K562 (cell line): ENCODE measurements around the gene SPATC1L. TPM values are rescaled to one million over a fixed set of nuclear protein-coding genes. Genes with fewer than 3 reads are reported as not detected.

Experiments used
- ATAC-seq: fragments of 200-7000 bp; cut with Tn5 transposase; 3 replicates; pipeline ENCODE4 v1.9.1; 2020; ENCODE audit warnings: moderate library complexity
- BruUV-seq: library from RNA; stranded (reverse); fragments of 400-500 nt; replicated peaks from 2 replicates; lab custom pipeline; 2021; lab: Mats Ljungman, UMichigan
- CTCF ChIA-PET: fragments of 300-600 bp; formaldehyde crosslinking; extraction: SDS; loops from one replicate; lab custom pipeline; 2021; ENCODE audit warnings: low intra/inter-chr PET ratio; lab: Yijun Ruan, JAX
- POLR2A ChIA-PET: fragments of 300-600, 350-650 bp; sonication (Branson Sonifier 250); formaldehyde crosslinking; extraction: SDS; loops from one replicate; lab custom pipeline; 2021; ENCODE audit warnings: antibody characterized with exemption, inconsistent platforms; lab: Yijun Ruan, JAX
- DNase-seq, 4 experiments: peaks; one replicate each; pipeline versions ENCODE4 v3.0.0 to v3.0.0-alpha.2; 2011 to 2018; ENCODE audit warnings: low spot score in 3 of 4, mixed read lengths in 3 of 4; ENCODE audit errors: extremely low read depth in 1 of 4
- FAIRE-seq: peaks from 2 replicates; lab custom pipeline; 2011; peaks lifted over from hg19 to GRCh38; lab: Jason Lieb, UNC
- H2AFZ ChIP-seq: 2 replicates; pipeline ENCODE4 v1.6.0; 2011; ENCODE audit warnings: low read depth, low read length, control low read depth, inconsistent platforms
- H3K27ac ChIP-seq: fragments of 200-600 bp; 3 replicates; pipeline ENCODE4 v1.8.0; 2011; ENCODE audit warnings: low read depth, mild to moderate bottlenecking, control low read depth, inconsistent platforms, low read length, moderate library complexity, mixed read lengths; ENCODE audit errors: extremely low read depth
- H3K27me3 ChIP-seq, 2 experiments: fragments of 300-600 bp in 1 of 2; 2 replicates in 1 of 2; 3 replicates in 1 of 2; pipeline versions ENCODE4 v1.6.0 to v1.8.0; 2011; ENCODE audit warnings: inconsistent platforms in 2 of 2, low read length in 2 of 2, mild to moderate bottlenecking in 1 of 2, mixed read lengths in 1 of 2, moderate library complexity in 1 of 2; ENCODE audit not compliant: control insufficient read depth in 2 of 2, insufficient read depth in 2 of 2
- H3K36me3 ChIP-seq: fragments of 300-600 bp; 3 replicates; pipeline ENCODE4 v1.8.0; 2011; ENCODE audit warnings: mild to moderate bottlenecking, low read length, inconsistent platforms; ENCODE audit not compliant: control insufficient read depth, insufficient read depth
- H3K4me1 ChIP-seq, 2 experiments: fragments of 200-600 bp in 1 of 2; replicated peaks in 1 of 2; 2 replicates in 1 of 2; 3 replicates in 1 of 2; pipeline versions ENCODE4 v1.5.1 to v1.8.0; 2011; ENCODE audit warnings: inconsistent platforms in 2 of 2, low read length in 2 of 2, mild to moderate bottlenecking in 1 of 2, mixed read lengths in 1 of 2, moderate library complexity in 1 of 2; ENCODE audit not compliant: control insufficient read depth in 2 of 2, insufficient read depth in 2 of 2
- H3K4me2 ChIP-seq: 2 replicates; pipeline ENCODE4 v1.6.1; 2011; ENCODE audit warnings: low read length, control low read depth, inconsistent platforms, mixed read lengths; ENCODE audit not compliant: insufficient read depth
- H3K4me3 ChIP-seq: fragments of 200-600 bp; sonication (generic), shearing (Covaris generic); 2 replicates; pipeline ENCODE4 v1.5.1; 2016; ENCODE audit warnings: control low read depth, inconsistent platforms
- H3K79me2 ChIP-seq: fragments of 200-600 bp; 3 replicates; pipeline ENCODE4 v1.8.0; 2011; ENCODE audit warnings: low read length, inconsistent platforms; ENCODE audit not compliant: control insufficient read depth, insufficient read depth
- H3K9ac ChIP-seq, 2 experiments: 2 replicates each; pipeline versions ENCODE4 v1.6.0 to v1.6.1; 2011; ENCODE audit warnings: low read depth in 2 of 2, low read length in 2 of 2, control low read depth in 1 of 2, inconsistent platforms in 1 of 2, mild to moderate bottlenecking in 1 of 2, mixed read lengths in 1 of 2; ENCODE audit not compliant: insufficient read depth in 1 of 2
- H3K9me1 ChIP-seq: one replicate; pipeline ENCODE4 v1.6.0; 2011; ENCODE audit warnings: inconsistent platforms, mild to moderate bottlenecking, low read length, moderate library complexity; ENCODE audit not compliant: control insufficient read depth, insufficient read depth
- H3K9me3 ChIP-seq: replicated peaks from 2 replicates; pipeline ENCODE4 v1.5.1; 2011; ENCODE audit warnings: low read depth, low read length, inconsistent platforms; ENCODE audit not compliant: control insufficient read depth, insufficient read depth
- H4K20me1 ChIP-seq: replicated peaks from 2 replicates; pipeline ENCODE4 v1.6.1; 2011; ENCODE audit warnings: low read length, inconsistent platforms, mixed read lengths; ENCODE audit not compliant: control insufficient read depth, insufficient read depth
- HMGN3 ChIP-seq: IDR thresholded peaks from 2 replicates; pipeline ENCODE4 v1.6.1; 2011; ENCODE audit warnings: borderline replicate concordance, low read depth, mild to moderate bottlenecking, mixed read lengths, low read length; ENCODE audit not compliant: insufficient read length; ENCODE audit errors: extremely low read depth
- MAX ChIP-seq: sonication (generic); formaldehyde crosslinking; IDR thresholded peaks from 2 replicates; pipeline ENCODE4 v1.9.0; 2022; ENCODE audit warnings: mild to moderate bottlenecking, missing genetic modification reagents
- MCM2 ChIP-seq: fragments of 450-650 bp; IDR thresholded peaks from 2 replicates; pipeline ENCODE4 v1.6.1; 2017; ENCODE audit warnings: low read depth, mild to moderate bottlenecking
- WGBS: fragments of 100-300 bp; shearing (Covaris generic); methylation state at CpG from one replicate; pipeline ENCODE4 v1.1.6; 2016; ENCODE audit warnings: low coverage, mixed read lengths; ENCODE audit not compliant: insufficient coverage; ENCODE audit errors: missing lambda C conversion rate; 5-methylcytosine and 5-hydroxymethylcytosine counted together
- in situ Hi-C: fragments of 300-500 bp; cut with MboI; formaldehyde crosslinking; loops from 4 replicates; pipeline ENCODE4 v1.15.0; 2018; ENCODE audit warnings: inconsistent platforms, mixed read lengths
- intact Hi-C: fragments of 100-400 bp; cut with micrococcal nuclease; formaldehyde crosslinking; loops from 2 replicates; pipeline ENCODE4 v1.14.2; 2022
- polyA plus RNA-seq, 8 experiments: library from polyadenylated mRNA; depleted of rRNA in 4 of 8; stranded (reverse) in 5 of 8; unstranded in 3 of 8; fragments of >200 nt; fragmentation: Nextera tagmentation in 2 of 8; fragmentation: Illumina TruSeq in 1 of 8; extraction: Ambion mirVana in 2 of 8; extraction: Trizol in 1 of 8; gene quantifications; 2 replicates each; pipeline versions ENCODE4 v1.2.1 to v1.2.3, GENCODE V29; 2011 to 2014; ENCODE audit warnings: inconsistent platforms in 1 of 8, missing spikeins in 1 of 8
- total RNA-seq, 7 experiments: library from RNA; depleted of rRNA in 6 of 7; stranded (reverse); fragments of >200 nt in 6 of 7; fragmentation: Illumina TruSeq in 2 of 7; extraction: Trizol in 2 of 7; gene quantifications; 2 replicates each; pipeline versions ENCODE4 v1.2.1 to v1.2.3, GENCODE V29; 2011 to 2021; ENCODE audit warnings: low replicate concordance in 1 of 7

The SPATC1L gene
- total and polyA plus RNA-seq, 9 of the 15 experiments (the other 6 are each of a cell fraction or from before 2014, with no cell fraction given), result 0.14 to 121 (median 34.0) TPM; not detected in 1

GRCh38 chr21:46118316-46119143 lies 65.7 kb downstream of the SPATC1L start:
- Histone ChIP-seq H3K4me1 (peaks cover 0 to 58% of the 10 kb centered on the region in 2 experiments; a peak in 1 of 5 replicates), H2AFZ (no peak overlapping the region), H3K4me2 (no peak overlapping the region), H3K36me3 (no peaks in the 10 kb centered on the region), H3K4me3 (no peak overlapping the region), H3K9ac (no peak overlapping the region), H3K9me1 (no peaks in the 10 kb centered on the region), H3K27ac (no peak overlapping the region), H3K27me3 (peaks cover 24 to 71% of the 10 kb centered on the region in 2 experiments; a peak in 4 of 5 replicates), H4K20me1 (no peaks in the 10 kb centered on the region; the same call in 1 of the 2 replicates), H3K9me3 (no peaks in the 10 kb centered on the region; the same call in 1 of the 2 replicates), H3K79me2 (no peaks in the 10 kb centered on the region)
- no peak for ATAC-seq
- 2% methylated on average over 27 of the region's 27 CpGs for WGBS
- no peak for FAIRE-seq
- no peak for DNase-seq
- TF ChIP-seq HMGN3, result peak; percentile 20
- no peak for TF ChIP-seq MCM2
- no peak for TF ChIP-seq MAX (CRISPR knock-in tag)
- in situ Hi-C loops, result no loop called here
- ChIA-PET POLR2A (interaction anchor here (0.7 to 1.7 kb wide), 2 partner anchors 10 to 106 kb away, joined by 3 to 8 read pairs; no protein-coding TSS in a partner anchor), CTCF (no interaction called here)
- BruUV-seq, result no TSS peak
- intact Hi-C loops, result no loop called here
